Naive thymus-derived CD4-positive, alpha-beta T cell (primary cell): ENCODE results near the gene CD209. TPM values are rescaled to one million over a fixed set of nuclear protein-coding genes. Genes with fewer than 3 reads are reported as not detected.

ENCODE experiments used
- ATAC-seq: fragments of 150-1000 bp; cut with Tn5 transposase; 2 replicates; pipeline ENCODE4 v1.10.0; 2021; ENCODE audit warnings: mild to moderate bottlenecking, moderate library complexity
- CTCF ChIA-PET: fragments of 350-600 bp; sonication (Branson Sonifier 250); formaldehyde crosslinking; loops from one replicate; lab custom pipeline; 2021; ENCODE audit warnings: antibody characterized with exemption; lab: Charles Lee
- POLR2A ChIA-PET: fragments of 350-600 bp; sonication (Branson Sonifier 250); formaldehyde crosslinking; loops from one replicate; lab custom pipeline; 2021; ENCODE audit warnings: antibody characterized with exemption, inconsistent platforms; lab: Charles Lee
- DNase-seq, 9 donors: peaks; one replicate each; pipeline versions ENCODE4 v3.0.0 to v3.0.0-alpha.2; 2020 to 2022; ENCODE audit warnings: mixed read lengths in 1 of 9
- H3K27ac ChIP-seq: one replicate; pipeline ENCODE4 v1.7.0; 2013; ENCODE audit warnings: mild to moderate bottlenecking, low read depth, low read length, moderate library complexity
- H3K27me3 ChIP-seq, 2 donors: one replicate each; pipeline ENCODE4 v1.7.0; 2013; ENCODE audit warnings: low read length in 2 of 2, mild to moderate bottlenecking in 2 of 2, moderate library complexity in 2 of 2; ENCODE audit not compliant: control insufficient read depth in 2 of 2, insufficient read depth in 2 of 2
- H3K36me3 ChIP-seq, 3 experiments: 1 replicate in 2 of 3; 2 replicates in 1 of 3; pipeline ENCODE4 v1.7.0; 2013; ENCODE audit warnings: low read length in 3 of 3, mild to moderate bottlenecking in 3 of 3, moderate library complexity in 1 of 3; ENCODE audit not compliant: insufficient read depth in 3 of 3, control insufficient read depth in 2 of 3
- H3K4me1 ChIP-seq, 2 donors: one replicate each; pipeline ENCODE4 v1.7.0; 2013; ENCODE audit warnings: low read length in 2 of 2, mild to moderate bottlenecking in 2 of 2, moderate library complexity in 1 of 2; ENCODE audit not compliant: control insufficient read depth in 2 of 2, insufficient read depth in 2 of 2
- H3K4me3 ChIP-seq: 2 replicates; pipeline ENCODE4 v1.7.0; 2013; ENCODE audit warnings: mild to moderate bottlenecking, low read length
- H3K9me3 ChIP-seq, 3 experiments: 1 replicate in 2 of 3; 2 replicates in 1 of 3; pipeline ENCODE4 v1.7.0; 2013; ENCODE audit warnings: low read length in 3 of 3; ENCODE audit not compliant: control insufficient read depth in 2 of 3
- H3K27ac Mint-ChIP-seq, 9 donors: one replicate each; pipeline ENCODE4 v1.8.0; 2020 to 2022; ENCODE audit warnings: mixed read lengths in 9 of 9, mild to moderate bottlenecking in 8 of 9, moderate library complexity in 5 of 9, inconsistent platforms in 2 of 9
- H3K27me3 Mint-ChIP-seq, 5 donors: one replicate each; pipeline ENCODE4 v1.8.0; 2021 to 2022; ENCODE audit warnings: mixed read lengths in 5 of 5, mild to moderate bottlenecking in 1 of 5
- H3K36me3 Mint-ChIP-seq, 5 donors: one replicate each; pipeline ENCODE4 v1.8.0; 2020 to 2022; ENCODE audit warnings: mixed read lengths in 5 of 5, mild to moderate bottlenecking in 3 of 5, inconsistent platforms in 1 of 5
- H3K4me1 Mint-ChIP-seq, 7 donors: one replicate each; pipeline ENCODE4 v1.8.0; 2020 to 2022; ENCODE audit warnings: mixed read lengths in 7 of 7, mild to moderate bottlenecking in 3 of 7, inconsistent platforms in 1 of 7
- H3K4me3 Mint-ChIP-seq, 10 donors: one replicate each; pipeline ENCODE4 v1.8.0; 2020 to 2022; ENCODE audit warnings: mild to moderate bottlenecking in 10 of 10, mixed read lengths in 10 of 10, moderate library complexity in 6 of 10, inconsistent platforms in 2 of 10
- H3K9me3 Mint-ChIP-seq, 11 donors: one replicate each; pipeline ENCODE4 v1.8.0; 2020 to 2022; ENCODE audit warnings: mixed read lengths in 11 of 11, mild to moderate bottlenecking in 4 of 11, inconsistent platforms in 1 of 11, moderate library complexity in 1 of 11
- intact Hi-C, 2 donors: fragments of 100-400 bp; cut with micrococcal nuclease; formaldehyde crosslinking; loops; one replicate each; pipeline ENCODE4 v1.15.1; 2023
- polyA plus RNA-seq, 2 donors: library from polyadenylated mRNA; unstranded; fragments of 300-500 nt; fragmentation: Illumina TruSeq; gene quantifications; one replicate each; pipeline ENCODE4 v1.2.3, GENCODE V29; 2021
- total RNA-seq, 6 experiments: library from RNA in 5 of 6; stranded (reverse) in 5 of 6; gene quantifications; 1 replicate in 5 of 6; 2 replicates in 1 of 6; pipeline ENCODE4 v1.2.3 and lab custom pipeline; 2021 to 2026

CD209 gene
- total and polyA plus RNA-seq, 7 experiments from 2014 or later: 0.27 to 0.68 (median 0.32) TPM; not detected in 4

DNA sequence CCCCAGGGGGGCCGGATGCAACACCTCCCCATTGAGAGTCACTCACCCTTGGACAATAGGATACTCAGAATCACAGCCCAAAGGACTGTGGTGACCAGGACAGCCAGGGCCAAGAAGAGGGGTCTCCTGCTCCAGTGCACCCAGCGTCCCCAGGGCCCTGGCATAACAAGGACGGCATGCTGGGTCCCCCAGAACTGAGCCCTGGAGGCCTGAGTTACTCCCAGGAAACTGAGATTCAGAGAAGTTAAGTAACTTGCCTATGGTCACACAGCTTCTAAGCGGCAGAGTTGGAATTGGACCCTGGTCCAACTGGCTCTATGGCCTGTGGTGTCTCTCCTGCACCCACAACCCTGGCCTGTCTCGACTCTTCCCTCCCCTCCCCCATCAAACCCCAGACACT is 15.7 kb downstream of the CD209 start:
- H3K27ac Mint-ChIP-seq: no peak overlapping the region
- H3K4me3 ChIP-seq: no peak overlapping the region
- H3K27me3 Mint-ChIP-seq: peaks cover 19 to 54% (median 38%) of the 10 kb centered on the region in 5 donors
- peaks cover 0 to 4% (median 0%) of the 10 kb centered on the region in 11 donors for H3K9me3 Mint-ChIP-seq
- H3K27ac ChIP-seq: no peak overlapping the region
- DNase-seq (no peak), ATAC-seq (no peak)
- intact Hi-C loops: no loop called here
- CTCF ChIA-PET: no interaction called here
- peaks cover 0 to 13% of the 10 kb centered on the region in 2 donors for H3K27me3 ChIP-seq
- H3K4me1 Mint-ChIP-seq: peaks cover 0 to 19% (median 14%) of the 10 kb centered on the region in 7 donors
- H3K9me3 ChIP-seq: no peaks in the 10 kb centered on the region
- H3K36me3 Mint-ChIP-seq: peaks cover 0 to 4% (median 0%) of the 10 kb centered on the region in 5 donors
- no peaks in the 10 kb centered on the region for H3K36me3 ChIP-seq
- peak overlapping the region in 3 of 10 donors; percentile 14 to 29 (median 28) for H3K4me3 Mint-ChIP-seq
- POLR2A ChIA-PET: interaction anchor here (0.6 kb wide), 1 partner anchor 51 kb away, joined by 3 read pairs; the partner anchor contains the start of gene TRAPPC5
- H3K4me1 ChIP-seq: peaks cover 0 to 16% of the 10 kb centered on the region in 2 donors

DNA sequence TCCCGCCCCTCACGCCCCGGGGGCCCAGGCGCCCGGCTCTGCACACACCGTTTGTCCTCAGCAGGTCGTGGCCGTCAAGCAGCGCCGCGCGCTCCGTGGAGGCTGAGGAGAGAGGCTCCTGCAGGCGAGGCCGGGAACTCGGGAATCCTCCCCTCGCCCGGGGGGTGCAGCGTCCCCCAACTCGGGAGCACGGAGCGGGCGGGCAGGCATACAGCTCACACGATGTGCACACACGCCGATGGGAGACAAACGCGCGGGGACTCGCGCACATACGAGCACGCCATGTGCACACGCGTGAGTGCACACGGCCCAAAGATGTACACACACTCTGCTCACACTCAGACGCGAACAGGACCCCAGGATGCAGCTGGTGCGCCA is 16.1 kb downstream of the CD209 start:
- ATAC-seq (no peak), DNase-seq (no peak)
- ChIA-PET CTCF (no interaction called here), POLR2A (no interaction called here)
- Mint-ChIP-seq H3K27ac (no peak overlapping the region), H3K4me3 (peak overlapping the region in 1 of 10 donors; percentile 28), H3K9me3 (peaks cover 0 to 4% (median 0%) of the 10 kb centered on the region in 11 donors), H3K36me3 (peaks cover 0 to 4% (median 0%) of the 10 kb centered on the region in 5 donors), H3K27me3 (peaks cover 19 to 56% (median 38%) of the 10 kb centered on the region in 5 donors), H3K4me1 (peaks cover 0 to 18% (median 14%) of the 10 kb centered on the region in 7 donors)
- Histone ChIP-seq H3K9me3 (no peaks in the 10 kb centered on the region), H3K4me3 (no peak overlapping the region), H3K36me3 (no peaks in the 10 kb centered on the region), H3K27me3 (peaks cover 0 to 13% of the 10 kb centered on the region in 2 donors), H3K4me1 (peaks cover 0 to 16% of the 10 kb centered on the region in 2 donors), H3K27ac (no peak overlapping the region)
- intact Hi-C loops: no loop called here

DNA sequence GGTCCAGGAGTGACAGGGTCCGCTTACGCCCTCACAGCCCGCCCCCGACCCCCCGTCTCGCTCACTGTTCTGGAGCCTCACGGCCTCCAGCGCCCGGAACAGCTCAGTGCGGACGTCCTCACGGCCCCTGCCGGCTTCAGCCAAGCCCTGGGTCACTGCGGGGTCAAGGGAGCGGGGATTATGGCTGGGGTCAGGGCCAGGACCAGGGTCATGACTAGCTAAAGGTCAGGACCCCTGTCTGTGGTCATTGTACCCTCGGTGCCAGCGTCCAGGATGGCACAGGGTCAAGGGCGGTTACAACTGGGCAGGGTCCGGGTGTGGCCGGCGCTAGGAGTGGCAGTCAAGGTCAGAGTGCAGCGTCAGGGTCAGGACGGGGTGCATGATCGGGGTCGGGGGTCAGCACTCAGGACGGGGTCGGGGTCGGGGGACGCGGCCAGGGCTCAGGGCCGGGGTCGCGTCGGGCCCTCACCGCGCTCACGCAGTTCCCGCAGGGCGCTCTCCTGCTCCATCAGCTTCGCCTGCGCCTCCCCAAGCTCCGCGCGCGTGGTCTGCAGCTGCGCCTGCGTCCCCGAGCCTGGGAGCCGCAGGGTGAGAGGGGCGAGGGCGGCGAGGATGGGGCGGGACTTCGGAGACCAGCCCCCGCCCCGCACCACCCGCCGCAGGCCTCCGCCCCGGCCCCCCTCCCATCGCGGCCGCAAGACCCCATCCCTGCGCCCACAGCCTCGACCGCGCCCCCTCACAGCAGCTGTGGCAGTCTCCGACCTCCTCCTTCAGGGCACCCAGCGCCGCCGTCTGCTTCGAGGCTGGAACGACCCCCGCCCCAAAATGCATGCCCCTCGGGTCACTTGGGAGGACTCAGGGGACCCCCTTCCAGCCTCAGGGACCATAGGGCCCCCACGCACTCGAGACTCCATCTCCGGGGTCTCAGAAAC is 16.8 kb downstream of the CD209 start:
- Histone ChIP-seq H3K27ac (no peak overlapping the region), H3K4me3 (no peak overlapping the region), H3K4me1 (peaks cover 0 to 16% of the 10 kb centered on the region in 2 donors), H3K9me3 (no peaks in the 10 kb centered on the region), H3K36me3 (no peaks in the 10 kb centered on the region), H3K27me3 (peaks cover 0 to 13% of the 10 kb centered on the region in 2 donors)
- peaks cover 0 to 4% (median 0%) of the 10 kb centered on the region in 5 donors for H3K36me3 Mint-ChIP-seq
- intact Hi-C loops: no loop called here
- H3K27ac Mint-ChIP-seq: no peak overlapping the region
- ChIA-PET CTCF (no interaction called here), POLR2A (no interaction called here)
- peaks cover 0 to 4% (median 0%) of the 10 kb centered on the region in 11 donors for H3K9me3 Mint-ChIP-seq
- no peak for ATAC-seq
- peaks cover 0 to 17% (median 14%) of the 10 kb centered on the region in 7 donors for H3K4me1 Mint-ChIP-seq
- DNase-seq: no peak
- H3K27me3 Mint-ChIP-seq: peaks cover 19 to 56% (median 38%) of the 10 kb centered on the region in 5 donors
- peak overlapping the region in 7 of 10 donors; percentile 29 to 80 (median 73) for H3K4me3 Mint-ChIP-seq

DNA sequence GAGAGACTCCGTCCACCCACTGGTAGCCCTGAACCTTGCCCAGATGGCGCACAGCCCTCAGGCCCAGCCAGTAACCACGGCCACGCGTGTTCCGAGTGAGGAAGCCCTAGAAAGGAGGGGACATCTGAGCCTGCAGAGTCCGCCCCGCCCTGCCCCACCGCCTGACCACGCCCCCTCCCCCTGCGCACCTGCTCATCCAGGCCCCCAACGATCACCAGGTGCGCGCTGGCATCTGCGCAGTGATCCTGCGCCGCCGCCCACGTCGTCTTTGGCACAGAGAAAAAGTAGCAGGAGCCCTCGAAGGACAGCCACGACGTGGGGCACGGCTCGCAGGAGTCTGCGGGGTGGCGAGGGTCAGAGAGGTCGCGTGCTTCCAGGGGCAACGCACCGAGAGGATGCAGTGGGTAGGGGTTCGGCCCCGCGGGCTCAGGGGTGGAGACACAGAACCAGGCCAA is 17.5 kb downstream of the CD209 start:
- DNase-seq (peak in 1 of 9 donors; percentile 8), ATAC-seq (peak; percentile 44)
- no peak overlapping the region for H3K27ac ChIP-seq
- Mint-ChIP-seq H3K4me1 (peaks cover 0 to 15% (median 14%) of the 10 kb centered on the region in 7 donors), H3K27me3 (peaks cover 19 to 56% (median 36%) of the 10 kb centered on the region in 5 donors), H3K36me3 (peaks cover 0 to 4% (median 0%) of the 10 kb centered on the region in 5 donors), H3K4me3 (peak overlapping the region in 9 of 10 donors; percentile 23 to 80 (median 73)), H3K9me3 (peaks cover 0 to 4% (median 0%) of the 10 kb centered on the region in 11 donors), H3K27ac (peak overlapping the region in 1 of 9 donors; percentile 48)
- H3K36me3 ChIP-seq: no peaks in the 10 kb centered on the region
- peaks cover 0 to 16% of the 10 kb centered on the region in 2 donors for H3K4me1 ChIP-seq
- H3K4me3 ChIP-seq: no peak overlapping the region
- intact Hi-C loops: no loop called here
- POLR2A ChIA-PET: no interaction called here
- H3K27me3 ChIP-seq: peaks cover 0 to 13% of the 10 kb centered on the region in 2 donors
- CTCF ChIA-PET: no interaction called here
- H3K9me3 ChIP-seq: no peaks in the 10 kb centered on the region

DNA sequence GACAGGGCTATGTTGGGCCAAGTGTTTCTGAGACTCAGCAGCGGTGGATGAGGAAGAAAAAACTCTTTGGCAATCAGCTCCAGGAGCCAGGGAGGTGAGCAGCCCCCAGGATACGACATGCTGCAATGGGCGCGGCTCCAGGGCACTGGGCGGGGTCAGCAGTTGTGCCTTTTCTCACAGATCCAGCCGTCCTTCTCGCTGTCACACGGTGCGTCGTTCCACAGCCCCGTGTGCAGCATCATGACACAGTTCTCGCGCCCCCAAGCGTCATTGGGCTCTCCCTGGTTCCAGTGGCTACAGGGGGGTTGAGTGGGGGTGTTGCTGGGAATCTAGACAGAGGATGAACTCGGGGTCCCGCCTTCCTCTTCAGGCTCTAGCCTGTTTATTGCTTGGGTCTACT is 18.1 kb downstream of the CD209 start:
- Mint-ChIP-seq H3K4me3 (peak overlapping the region in 6 of 10 donors; percentile 14 to 77 (median 67)), H3K36me3 (peaks cover 0 to 4% (median 0%) of the 10 kb centered on the region in 5 donors)
- H3K4me1 ChIP-seq: peaks cover 0 to 16% of the 10 kb centered on the region in 2 donors

DNA sequence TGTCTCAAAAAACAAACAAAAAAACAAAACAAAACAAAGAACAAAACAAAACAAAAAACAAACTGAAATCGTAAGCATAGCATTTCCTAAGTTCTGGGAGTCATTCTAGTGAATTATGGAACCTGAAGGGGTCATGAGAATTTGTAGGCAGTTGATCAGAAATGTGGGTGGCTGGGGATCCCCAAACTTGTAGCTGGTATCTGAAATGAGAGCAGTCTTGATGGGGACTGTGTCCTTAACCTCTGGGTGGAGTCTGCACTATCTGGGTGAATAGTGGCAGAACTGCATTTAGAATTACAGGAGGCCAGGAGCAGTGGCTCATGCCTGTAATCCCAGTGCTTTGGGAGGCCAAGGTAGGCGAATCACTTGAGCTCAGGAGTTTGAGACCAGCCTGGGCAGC is 21.5 kb downstream of the CD209 start:
- H3K27me3 Mint-ChIP-seq: peaks cover 19 to 33% (median 31%) of the 10 kb centered on the region in 5 donors
- DNase-seq (no peak), ATAC-seq (no peak)
- no peak overlapping the region for H3K4me3 ChIP-seq
- peak overlapping the region in 1 of 9 donors; percentile 36 for H3K27ac Mint-ChIP-seq
- ChIA-PET POLR2A (no interaction called here), CTCF (no interaction called here)
- no peaks in the 10 kb centered on the region for H3K36me3 ChIP-seq
- H3K4me1 Mint-ChIP-seq: peaks cover 0 to 15% (median 14%) of the 10 kb centered on the region in 7 donors
- no peaks in the 10 kb centered on the region for H3K9me3 ChIP-seq
- peaks cover 0 to 4% (median 0%) of the 10 kb centered on the region in 5 donors for H3K36me3 Mint-ChIP-seq
- peaks cover 0 to 4% (median 0%) of the 10 kb centered on the region in 11 donors for H3K9me3 Mint-ChIP-seq
- H3K27me3 ChIP-seq: peaks cover 0 to 13% of the 10 kb centered on the region in 2 donors
- intact Hi-C loops: no loop called here
- no peak overlapping the region for H3K4me3 Mint-ChIP-seq
- no peak overlapping the region for H3K27ac ChIP-seq
- peaks cover 0 to 16% of the 10 kb centered on the region in 2 donors for H3K4me1 ChIP-seq

More for the DNA sequence above, 18.1 kb downstream of the CD209 start:
- H3K4me3 ChIP-seq: no peak overlapping the region
- ATAC-seq: peak; percentile 72
- intact Hi-C loops: no loop called here
- Mint-ChIP-seq H3K27me3 (peaks cover 19 to 53% (median 36%) of the 10 kb centered on the region in 5 donors), H3K27ac (peak overlapping the region in 1 of 9 donors; percentile 8), H3K4me1 (peaks cover 0 to 15% (median 14%) of the 10 kb centered on the region in 7 donors), H3K9me3 (peaks cover 0 to 4% (median 0%) of the 10 kb centered on the region in 11 donors)
- no peaks in the 10 kb centered on the region for H3K9me3 ChIP-seq
- peak in 1 of 9 donors; percentile 19 for DNase-seq
- H3K27me3 ChIP-seq: peaks cover 0 to 13% of the 10 kb centered on the region in 2 donors
- POLR2A ChIA-PET: interaction anchor here (0.5 to 0.6 kb wide), 2 partner anchors 30 to 1292 kb away, joined by 3 read pairs; no protein-coding TSS in a partner anchor
- H3K27ac ChIP-seq: no peak overlapping the region
- CTCF ChIA-PET: no interaction called here
- H3K36me3 ChIP-seq: no peaks in the 10 kb centered on the region
